H1 (cell line): Measurements from ENCODE around the gene TUBA8. TPM values are rescaled to one million over a fixed set of nuclear protein-coding genes. Genes with fewer than 3 reads are reported as not detected.

Source experiments
- CTCF ChIA-PET: fragments of 300-600 bp; sonication (Branson Sonifier 250); formaldehyde crosslinking; loops from one replicate; lab custom pipeline; 2021; ENCODE audit not compliant: partially characterized antibody; lab: Charles Lee
- POLR2A ChIA-PET: fragments of 300-600 bp; sonication (Branson Sonifier 250); formaldehyde crosslinking; loops from one replicate; lab custom pipeline; 2021; ENCODE audit warnings: inconsistent platforms; ENCODE audit not compliant: partially characterized antibody; lab: Charles Lee
- DNase-seq, 2 experiments: peaks; one replicate each; pipeline versions ENCODE4 v3.0.0 to v3.0.0-alpha.2; 2010 to 2022; ENCODE audit warnings: low spot score in 2 of 2, low read depth in 1 of 2, mixed read lengths in 1 of 2
- FAIRE-seq: peaks from 2 replicates; lab custom pipeline; 2011; peaks lifted over from hg19 to GRCh38; lab: Jason Lieb, UNC
- H2AFZ ChIP-seq: 2 replicates; pipeline ENCODE4 v1.8.1; 2012; ENCODE audit warnings: low read length, inconsistent platforms
- H2AK5ac ChIP-seq: 2 replicates; pipeline ENCODE4 v1.6.1; 2013; ENCODE audit warnings: low read depth, low read length
- H2BK120ac ChIP-seq: replicated peaks from 2 replicates; pipeline ENCODE3; 2013; ENCODE audit warnings: low read depth, low read length, inconsistent platforms
- H2BK12ac ChIP-seq: 2 replicates; pipeline ENCODE4 v1.6.1; 2013; ENCODE audit warnings: low read depth, low read length
- H2BK15ac ChIP-seq: 2 replicates; pipeline ENCODE4 v1.6.1; 2013; ENCODE audit warnings: low read length
- H2BK20ac ChIP-seq: 2 replicates; pipeline ENCODE4 v1.6.1; 2013; ENCODE audit warnings: low read length
- H2BK5ac ChIP-seq: 2 replicates; pipeline ENCODE4 v1.6.1; 2013; ENCODE audit warnings: low read depth, low read length
- H3K14ac ChIP-seq: 2 replicates; pipeline ENCODE4 v1.6.1; 2013; ENCODE audit warnings: inconsistent platforms; ENCODE audit not compliant: insufficient read length
- H3K18ac ChIP-seq: 2 replicates; pipeline ENCODE4 v1.6.1; 2013; ENCODE audit warnings: low read length; ENCODE audit errors: extremely low read depth
- H3K23ac ChIP-seq: 2 replicates; pipeline ENCODE4 v1.6.1; 2013; ENCODE audit warnings: inconsistent platforms; ENCODE audit not compliant: insufficient read length
- H3K23me2 ChIP-seq: 2 replicates; pipeline ENCODE4 v1.6.1; 2013; ENCODE audit warnings: low read depth, low read length
- H3K27ac ChIP-seq: 2 replicates; pipeline ENCODE4 v1.6.1; 2011; ENCODE audit warnings: low read depth, low read length, inconsistent platforms
- H3K27me3 ChIP-seq, 4 experiments: replicated peaks in 1 of 4; 1 replicate in 1 of 4; 2 replicates in 3 of 4; pipeline versions ENCODE4 v1.6.1 to v1.8.1; 2011 to 2013; ENCODE audit warnings: low read length in 3 of 4, mild to moderate bottlenecking in 3 of 4, inconsistent platforms in 2 of 4, mixed read lengths in 2 of 4, moderate library complexity in 1 of 4; ENCODE audit not compliant: control insufficient read depth in 3 of 4, insufficient read depth in 3 of 4; ENCODE audit errors: extremely low read depth in 1 of 4
- H3K36me3 ChIP-seq, 4 experiments: 2 replicates each; pipeline versions ENCODE4 v1.6.1 to v1.8.1; 2011 to 2013; ENCODE audit warnings: mild to moderate bottlenecking in 4 of 4, low read length in 3 of 4, moderate library complexity in 2 of 4, control low read depth in 1 of 4, inconsistent platforms in 1 of 4; ENCODE audit not compliant: insufficient read depth in 4 of 4, control insufficient read depth in 2 of 4
- H3K4ac ChIP-seq: replicated peaks from 2 replicates; pipeline ENCODE3; 2013; ENCODE audit warnings: low read length, low read depth, mixed read lengths, inconsistent platforms; ENCODE audit not compliant: insufficient read length
- H3K4me1 ChIP-seq, 4 experiments: replicated peaks in 1 of 4; 1 replicate in 1 of 4; 2 replicates in 3 of 4; pipeline versions ENCODE4 v1.6.1 to v1.8.1; 2011 to 2013; ENCODE audit warnings: low read length in 3 of 4, inconsistent platforms in 2 of 4, mixed read lengths in 1 of 4; ENCODE audit not compliant: insufficient read depth in 4 of 4, control insufficient read depth in 3 of 4
- H3K4me2 ChIP-seq, 2 experiments: 2 replicates each; pipeline versions ENCODE4 v1.6.1 to v1.8.1; 2011 to 2013; ENCODE audit warnings: low read depth in 2 of 2, low read length in 2 of 2, control low read depth in 1 of 2, inconsistent platforms in 1 of 2, mild to moderate bottlenecking in 1 of 2; ENCODE audit not compliant: insufficient read depth in 1 of 2
- H3K4me3 ChIP-seq, 4 experiments: fragments of 200-600, 300-600 bp in 1 of 4; sonication (generic), shearing (Covaris generic), sonication (Bioruptor Twin) in 1 of 4; 2 replicates each; pipeline versions ENCODE4 v1.5.1 to v1.8.1; 2011 to 2016; ENCODE audit warnings: low read length in 4 of 4, low read depth in 3 of 4, control low read depth in 2 of 4, inconsistent platforms in 2 of 4, mild to moderate bottlenecking in 2 of 4, mixed read lengths in 1 of 4, moderate library complexity in 1 of 4; ENCODE audit not compliant: insufficient read depth in 2 of 4; ENCODE audit errors: extremely low read depth in 1 of 4
- H3K56ac ChIP-seq: replicated peaks from 2 replicates; pipeline ENCODE3; 2013; ENCODE audit warnings: low read depth, mild to moderate bottlenecking, mixed read lengths, low read length, inconsistent platforms; ENCODE audit not compliant: insufficient read length
- H3K79me1 ChIP-seq: 2 replicates; pipeline ENCODE4 v1.6.1; 2013; ENCODE audit warnings: low read depth, low read length, control low read depth
- H3K79me2 ChIP-seq, 2 experiments: 2 replicates each; pipeline versions ENCODE4 v1.6.1 to v1.8.1; 2012 to 2013; ENCODE audit warnings: low read length in 2 of 2, mild to moderate bottlenecking in 2 of 2, inconsistent platforms in 1 of 2; ENCODE audit not compliant: insufficient read depth in 2 of 2, control insufficient read depth in 1 of 2
- H3K9ac ChIP-seq, 4 experiments: replicated peaks in 1 of 4; 1 replicate in 1 of 4; 2 replicates in 3 of 4; pipeline versions ENCODE4 v1.6.1 to v1.8.1; 2011 to 2013; ENCODE audit warnings: low read depth in 3 of 4, low read length in 3 of 4, control low read depth in 2 of 4, mild to moderate bottlenecking in 2 of 4, moderate library complexity in 2 of 4, inconsistent platforms in 1 of 4; ENCODE audit errors: extremely low read depth in 1 of 4
- H3K9me3 ChIP-seq, 2 experiments: 2 replicates each; pipeline versions ENCODE4 v1.6.1 to v1.8.1; 2012 to 2013; ENCODE audit warnings: mild to moderate bottlenecking in 2 of 2, moderate library complexity in 2 of 2, control low read depth in 1 of 2, inconsistent platforms in 1 of 2, low read depth in 1 of 2, low read length in 1 of 2, mixed read lengths in 1 of 2; ENCODE audit not compliant: insufficient read depth in 2 of 2
- H4K20me1 ChIP-seq, 2 experiments: replicated peaks in 1 of 2; 2 replicates each; pipeline versions ENCODE3 to v1.8.1; 2011 to 2013; ENCODE audit warnings: inconsistent platforms in 2 of 2, low read length in 2 of 2, mild to moderate bottlenecking in 1 of 2; ENCODE audit not compliant: insufficient read depth in 2 of 2, control insufficient read depth in 1 of 2
- H4K5ac ChIP-seq: 2 replicates; pipeline ENCODE4 v1.6.1; 2013; ENCODE audit warnings: low read length, low read depth, mixed read lengths, inconsistent platforms; ENCODE audit not compliant: insufficient read length
- H4K8ac ChIP-seq: 2 replicates; pipeline ENCODE4 v1.8.0; 2013; ENCODE audit warnings: mild to moderate bottlenecking, moderate library complexity, low read length, inconsistent platforms; ENCODE audit not compliant: insufficient read depth; ENCODE audit errors: extremely low read depth
- H4K91ac ChIP-seq: replicated peaks from 2 replicates; pipeline ENCODE3; 2013; ENCODE audit warnings: low read length, mixed read lengths, inconsistent platforms; ENCODE audit not compliant: insufficient read length
- ASH2L ChIP-seq: fragments of 200-600, 300-600 bp; sonication (generic); IDR thresholded peaks from one replicate; pipeline ENCODE4 v1.7.1; 2017; ENCODE audit warnings: low read length
- BRCA1 ChIP-seq: IDR thresholded peaks from 2 replicates; pipeline ENCODE4 v1.6.1; 2012; ENCODE audit warnings: low read depth, low read length, improper control_type of control experiment
- CBX8 ChIP-seq: fragments of 300-800, 300-1000 bp; sonication (generic); IDR thresholded peaks from 2 replicates; pipeline ENCODE4 v1.7.1; 2016; ENCODE audit warnings: low read depth, low read length, borderline replicate concordance
- HDAC2 ChIP-seq, 2 experiments: fragments of 300-600 bp in 1 of 2; sonication (generic) in 1 of 2; IDR thresholded peaks; 2 replicates each; pipeline ENCODE4 v1.6.1; 2011 to 2012; ENCODE audit warnings: low read depth in 2 of 2, low read length in 2 of 2, mild to moderate bottlenecking in 2 of 2, moderate library complexity in 2 of 2, borderline replicate concordance in 1 of 2, inconsistent platforms in 1 of 2
- SRF ChIP-seq: IDR thresholded peaks from 2 replicates; pipeline ENCODE4 v1.6.1; 2011; ENCODE audit warnings: mild to moderate bottlenecking, low read depth, low read length, moderate library complexity
- TEAD4 ChIP-seq: IDR thresholded peaks from 2 replicates; pipeline ENCODE4 v1.6.1; 2012; ENCODE audit warnings: low read depth, low read length, inconsistent platforms, mixed read lengths
- WGBS, 2 experiments: shearing (Covaris generic) in 1 of 2; methylation state at CpG; one replicate each; pipeline versions ENCODE4 v1.1.6 to v1.1.7; 2013 to 2015; ENCODE audit warnings: low lambda C conversion rate in 2 of 2, mixed read lengths in 2 of 2, inconsistent platforms in 1 of 2, low coverage in 1 of 2, missing lambda C conversion rate in 1 of 2; ENCODE audit not compliant: insufficient replicate concordance in 2 of 2, insufficient coverage in 1 of 2, insufficient read length in 1 of 2; ENCODE audit errors: extremely low coverage in 1 of 2, missing lambda C conversion rate in 1 of 2; 5-methylcytosine and 5-hydroxymethylcytosine counted together
- polyA plus RNA-seq, 7 experiments: library from polyadenylated mRNA; depleted of rRNA in 3 of 7; stranded (reverse) in 5 of 7; unstranded in 2 of 7; fragments of >200 nt in 5 of 7; fragments of 200-250 nt in 2 of 7; gene quantifications; 1 replicate in 5 of 7; 2 replicates in 1 of 7; 4 replicates in 1 of 7; pipeline versions ENCODE4 v1.2.1 to v1.2.3, GENCODE V29; 2011 to 2013; ENCODE audit warnings: missing spikeins in 2 of 7, mixed read lengths in 2 of 7
- total RNA-seq: library from RNA; stranded (reverse); fragmentation: NEBNext Ultra II Directional; extraction: Animal tissue kit (Norgen Biotek cat#: 25700); gene quantifications from 2 replicates; pipeline ENCODE4 v1.2.1, GENCODE V29; 2021
- TF ChIP-seq, protein P1 (sequence below): IDR thresholded peaks from 2 replicates; pipeline ENCODE4 v1.6.1; 2011; ENCODE audit warnings: low read depth, mild to moderate bottlenecking, low read length; ENCODE audit not compliant: insufficient read depth
- TF ChIP-seq, protein P2 (sequence below): IDR thresholded peaks from 2 replicates; pipeline ENCODE4 v1.6.1; 2012; ENCODE audit warnings: inconsistent platforms

The TUBA8 gene
- total and polyA plus RNA-seq, 2 of the 8 experiments (the other 6 are each of a cell fraction or from before 2014, with no cell fraction given), result 1.0 to 4.0 TPM

- no peak overlapping the region for H2AFZ ChIP-seq
- no peaks in the 10 kb centered on the region for H4K20me1 ChIP-seq
- no peaks in the 10 kb centered on the region for H3K79me1 ChIP-seq
- DNase-seq (no peak), FAIRE-seq (no peak)
- no peaks in the 10 kb centered on the region for H3K79me2 ChIP-seq
- no peak overlapping the region for H3K56ac ChIP-seq
- no peak overlapping the region for H3K4ac ChIP-seq
- no peak overlapping the region for H4K5ac ChIP-seq
- H3K18ac ChIP-seq, result no peak overlapping the region
- H2BK15ac ChIP-seq, result no peak overlapping the region
- no peak overlapping the region for H3K4me2 ChIP-seq
- no peak overlapping the region for H3K27ac ChIP-seq
- ChIA-PET POLR2A (no interaction called here), CTCF (no interaction called here)
- H3K23me2 ChIP-seq, result peaks cover 4% of the 10 kb centered on the region; the same call in 1 of the 2 replicates
- H3K9me3 ChIP-seq, result no peaks in the 10 kb centered on the region
- H4K91ac ChIP-seq, result no peak overlapping the region
- H3K27me3 ChIP-seq, result peaks cover 0 to 4% (median 0%) of the 10 kb centered on the region in 4 experiments; a peak in 2 of 7 replicates
- no peak overlapping the region for H3K14ac ChIP-seq
- no peak overlapping the region for H4K8ac ChIP-seq
- H2AK5ac ChIP-seq, result no peak overlapping the region
- no peak overlapping the region for H3K23ac ChIP-seq
- H2BK20ac ChIP-seq, result no peak overlapping the region
- H3K4me1 ChIP-seq, result no peaks in the 10 kb centered on the region
- no peak overlapping the region for H2BK5ac ChIP-seq
- TF ChIP-seq SRF, result no peak
- TF ChIP-seq, protein P1, sequence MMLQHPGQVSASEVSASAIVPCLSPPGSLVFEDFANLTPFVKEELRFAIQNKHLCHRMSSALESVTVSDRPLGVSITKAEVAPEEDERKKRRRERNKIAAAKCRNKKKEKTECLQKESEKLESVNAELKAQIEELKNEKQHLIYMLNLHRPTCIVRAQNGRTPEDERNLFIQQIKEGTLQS, result no peak
- TF ChIP-seq TEAD4, result no peak
- TF ChIP-seq BRCA1, result no peak
- TF ChIP-seq CBX8, result no peak
- no peak for TF ChIP-seq ASH2L
- TF ChIP-seq HDAC2 (IDR thresholded peaks at IDR 0.05; ENCODE audit: borderline replicate concordance in 1 of 2, low read depth in 2 of 2, low read length in 2 of 2), result no peak
- TF ChIP-seq, protein P2, sequence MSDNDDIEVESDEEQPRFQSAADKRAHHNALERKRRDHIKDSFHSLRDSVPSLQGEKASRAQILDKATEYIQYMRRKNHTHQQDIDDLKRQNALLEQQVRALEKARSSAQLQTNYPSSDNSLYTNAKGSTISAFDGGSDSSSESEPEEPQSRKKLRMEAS, result no peak
- no peak overlapping the region for H3K9ac ChIP-seq
- no peak overlapping the region for H2BK120ac ChIP-seq
- H3K36me3 ChIP-seq, result no peaks in the 10 kb centered on the region
- H2BK12ac ChIP-seq, result no peak overlapping the region
- no peak overlapping the region for H3K4me3 ChIP-seq
- WGBS, 2 experiments, result 94% methylated on average over 5 of the region's 5 CpGs; no CpG with 5 or more reads in 1 of the 2 experiments
These were observed 37.2 kb downstream of the TUBA8 start for GRCh38 chr22:18147791-18148190.
